BJ (cell line): ENCODE results near the gene TUFM. TPM values are rescaled to one million over a fixed set of nuclear protein-coding genes. Genes with fewer than 3 reads are reported as not detected.
"Not testable (repeated sequence)": the region's sequence is repeated elsewhere in the genome, so short reads cannot be mapped to it uniquely, and the experiment has no call there.

Source experiments
- CTCF ChIA-PET: fragments of 350-600 bp; formaldehyde crosslinking; extraction: SDS; loops from one replicate; lab custom pipeline; 2021; ENCODE audit warnings: antibody characterized with exemption, inconsistent platforms; lab: Yijun Ruan, JAX
- POLR2A ChIA-PET: fragments of 300-600 bp; sonication (Branson Sonifier 250); formaldehyde crosslinking; extraction: SDS; loops from one replicate; lab custom pipeline; 2021; ENCODE audit warnings: antibody characterized with exemption; lab: Charles Lee
- DNase-seq: peaks from one replicate; pipeline ENCODE4 v3.0.0-alpha.2; 2011; ENCODE audit warnings: low read depth
- H3K27me3 ChIP-seq: 2 replicates; pipeline ENCODE4 v1.6.0; 2011; ENCODE audit warnings: low read length; ENCODE audit not compliant: control insufficient read depth, insufficient read depth
- H3K36me3 ChIP-seq: 2 replicates; pipeline ENCODE4 v1.5.1; 2011; ENCODE audit warnings: low read length; ENCODE audit not compliant: control insufficient read depth, insufficient read depth
- H3K4me3 ChIP-seq: 2 replicates; pipeline ENCODE4 v1.5.1; 2011; ENCODE audit warnings: low read depth, mild to moderate bottlenecking, control low read depth, low read length
- CTCF ChIP-seq: IDR thresholded peaks from 2 replicates; pipeline ENCODE4 v1.5.1; 2011; ENCODE audit warnings: low read depth, mild to moderate bottlenecking, control low read depth, inconsistent platforms, low read length, moderate library complexity; ENCODE audit not compliant: insufficient read depth
- polyA minus RNA-seq: library from RNA; depleted of rRNA, polyadenylated mRNA; stranded (reverse); fragments of >200 nt; gene quantifications from 2 replicates; pipeline ENCODE4 v1.2.3, GENCODE V29; 2011; rRNA and poly(A)+ RNA removed
- polyA plus RNA-seq: library from polyadenylated mRNA; depleted of rRNA; stranded (reverse); fragments of >200 nt; gene quantifications from 2 replicates; pipeline ENCODE4 v1.2.3, GENCODE V29; 2011; rRNA removed

Gene TUFM
- polyA plus RNA-seq = 77.2 and 118 TPM in 2 replicates
- polyA minus RNA-seq = 34.4 and 40.9 TPM in 2 replicates

- TF ChIP-seq CTCF = peak; percentile 78
- peak; percentile 86 for DNase-seq
- ChIA-PET POLR2A (interaction anchor here (0.6 kb wide), 1 partner anchor 17 kb away, joined by 9 read pairs; the partner anchor contains the start of gene SH2B1), CTCF (interaction anchor here (1.0 to 3.0 kb wide), 12 partner anchors 8 to 129 kb away, joined by 3 to 17 read pairs (median 4); partner anchors contain the start of genes SH2B1 and SPNS1)
- no peaks in the 10 kb centered on the region for H3K27me3 ChIP-seq
- peak within 1 kb of the TSS; percentile 90 for H3K4me3 ChIP-seq
- H3K36me3 ChIP-seq = peaks cover 22% of the 10 kb centered on the region
Measured at GRCh38 chr16:28846080-28846932, at the start of gene TUFM. TSS of gene TUFM (minus strand) at chr16:28846348. CDS start at chr16:28846269, 79 bp downstream.

- Histone ChIP-seq H3K27me3 (no peaks in the 10 kb centered on the region), H3K36me3 (no peaks in the 10 kb centered on the region), H3K4me3 (no peak overlapping the region)
- DNase-seq = no peak
- no peak for TF ChIP-seq CTCF
- POLR2A ChIA-PET = interaction anchor here (0.6 kb wide), 1 partner anchor 27 kb away, joined by 3 read pairs; no protein-coding TSS in a partner anchor
- CTCF ChIA-PET = interaction anchor here (0.7 to 0.8 kb wide), 2 partner anchors 11 to 23 kb away, joined by 3 to 4 read pairs; no protein-coding TSS in a partner anchor
Measured at GRCh38 chr16:28895609-28896008, 49.5 kb upstream of the TUFM start.

GRCh38 chr16:28893291-28893690 is 47.1 kb upstream of the TUFM start:
- Histone ChIP-seq H3K36me3 (no peaks in the 10 kb centered on the region), H3K27me3 (no peaks in the 10 kb centered on the region), H3K4me3 (no peak overlapping the region)
- POLR2A ChIA-PET = no interaction called here
- CTCF ChIA-PET = no interaction called here
- no peak for DNase-seq
- no peak for TF ChIP-seq CTCF

GRCh38 chr16:28891964-28892890 is 46.1 kb upstream of the TUFM start:
- H3K4me3 ChIP-seq = no peak overlapping the region
- DNase-seq = no peak
- H3K36me3 ChIP-seq = no peaks in the 10 kb centered on the region
- CTCF ChIA-PET = no interaction called here
- H3K27me3 ChIP-seq = no peaks in the 10 kb centered on the region
- POLR2A ChIA-PET = no interaction called here
- TF ChIP-seq CTCF = no peak

GRCh38 chr16:28890355-28890754 is 44.2 kb upstream of the TUFM start:
- POLR2A ChIA-PET, DNase-seq, H3K36me3 ChIP-seq, H3K4me3 ChIP-seq, H3K27me3 ChIP-seq: not testable (repeated sequence)
- CTCF ChIA-PET = interaction anchor here (0.6 kb wide), 1 partner anchor 28 kb away, joined by 5 read pairs; no protein-coding TSS in a partner anchor
